HepG2 (cell line): ENCODE data around the gene INF2. TPM values are rescaled to one million over a fixed set of nuclear protein-coding genes. Genes with fewer than 3 reads are reported as not detected.
A peak's percentile ranks its signal among the peaks of the same experiment; 100 is the strongest.

Experiments
- ADNP ChIP-seq: sonication (generic); formaldehyde crosslinking; IDR thresholded peaks from 2 replicates; pipeline ENCODE4 v1.4.0; 2020; ENCODE audit warnings: missing genetic modification reagents
- BCL6 ChIP-seq: IDR thresholded peaks from 2 replicates; pipeline ENCODE4 v1.6.1; 2016; ENCODE audit warnings: missing genetic modification reagents, missing compliant biosample characterization
- CREB3 ChIP-seq: sonication (generic); formaldehyde crosslinking; IDR thresholded peaks from 2 replicates; pipeline ENCODE4 v1.5.0; 2020; ENCODE audit warnings: missing genetic modification reagents
- CSRNP2 ChIP-seq: sonication (generic); formaldehyde crosslinking; conservative IDR thresholded peaks from 2 replicates; pipeline ENCODE4 v1.8.0; 2022; ENCODE audit warnings: low read depth, missing genetic modification reagents
- GABPA ChIP-seq, 2 experiments: IDR thresholded peaks; 2 replicates each; pipeline ENCODE4 v1.6.1; 2011 to 2016; ENCODE audit warnings: low read depth in 2 of 2, low read length in 1 of 2, missing biosample characterization in 1 of 2, missing genetic modification characterization in 1 of 2
- HMG20B ChIP-seq: conservative IDR thresholded peaks from 2 replicates; pipeline ENCODE4 v1.6.1; 2016; ENCODE audit warnings: missing genetic modification reagents, missing compliant biosample characterization
- NFATC3 ChIP-seq: sonication (generic); formaldehyde crosslinking; IDR thresholded peaks from 2 replicates; pipeline ENCODE4 v1.5.1; 2020; ENCODE audit warnings: mild to moderate bottlenecking, missing genetic modification reagents
- PCBP2 ChIP-seq: fragments of 200-400 bp; formaldehyde crosslinking; optimal IDR thresholded peaks from 2 replicates; pipeline ENCODE3; 2018; ENCODE audit warnings: low read length, low read depth; ENCODE audit not compliant: poor library complexity, severe bottlenecking
- POLR2AphosphoS5 ChIP-seq: IDR thresholded peaks from 2 replicates; pipeline ENCODE4 v1.6.1; 2012; ENCODE audit warnings: low read depth, low read length
- TARDBP ChIP-seq: sonication (generic); formaldehyde crosslinking; IDR thresholded peaks from 2 replicates; pipeline ENCODE4 v1.8.0; 2022; ENCODE audit warnings: mild to moderate bottlenecking, missing genetic modification reagents
- ZBTB2 ChIP-seq: sonication (generic); formaldehyde crosslinking; IDR thresholded peaks from 2 replicates; pipeline ENCODE4 v1.8.0; 2022; ENCODE audit warnings: low read depth, missing genetic modification reagents
- ZNF235 ChIP-seq: sonication (generic); formaldehyde crosslinking; IDR thresholded peaks from 2 replicates; pipeline ENCODE4 v1.8.1; 2023; ENCODE audit warnings: mild to moderate bottlenecking, missing genetic modification reagents, borderline replicate concordance
- ZNF501 ChIP-seq: sonication (generic); formaldehyde crosslinking; IDR thresholded peaks from 2 replicates; pipeline ENCODE4 v1.5.1; 2020; ENCODE audit warnings: mild to moderate bottlenecking, moderate library complexity, missing genetic modification reagents
- ZNF512B ChIP-seq: sonication (generic); formaldehyde crosslinking; IDR thresholded peaks from 2 replicates; pipeline ENCODE4 v1.5.1; 2020; ENCODE audit warnings: missing genetic modification reagents, mild to moderate bottlenecking, borderline replicate concordance
- ZNF710 ChIP-seq: sonication (generic); formaldehyde crosslinking; IDR thresholded peaks from 2 replicates; pipeline ENCODE4 v1.5.0; 2020; ENCODE audit warnings: mild to moderate bottlenecking, missing genetic modification reagents, borderline replicate concordance
- ZNF773 ChIP-seq: sonication (generic); formaldehyde crosslinking; IDR thresholded peaks from 2 replicates; pipeline ENCODE4 v1.4.0; 2020; ENCODE audit warnings: missing genetic modification reagents, borderline replicate concordance
- ZSCAN12 ChIP-seq: sonication (generic); formaldehyde crosslinking; IDR thresholded peaks from 2 replicates; pipeline ENCODE4 v1.9.0; 2021; ENCODE audit warnings: mild to moderate bottlenecking, missing genetic modification reagents
- polyA plus RNA-seq, 8 experiments: library from polyadenylated mRNA; depleted of rRNA in 3 of 8; stranded (reverse) in 7 of 8; unstranded in 1 of 8; fragments of >200 nt; fragmentation: Illumina TruSeq in 4 of 8; extraction: Trizol in 4 of 8; gene quantifications; 2 replicates each; pipeline versions ENCODE4 v1.2.1 to v1.2.3, GENCODE V29; 2011 to 2016; ENCODE audit warnings: low read depth in 4 of 8, missing spikeins in 1 of 8, mixed read lengths in 1 of 8; ENCODE audit not compliant: insufficient read depth in 1 of 8
- total RNA-seq, 5 experiments: library from RNA; depleted of rRNA; stranded (reverse); fragments of >200 nt; fragmentation: Illumina TruSeq; extraction: Trizol; gene quantifications; 2 replicates each; pipeline ENCODE4 v1.2.3, GENCODE V29; 2016; ENCODE audit warnings: low read depth in 1 of 5

INF2 gene
- total and polyA plus RNA-seq, 2 of the 13 experiments (the other 11 are each of a cell fraction or from before 2014, with no cell fraction given), result 16.4 to 26.4 TPM

- TF ChIP-seq ZSCAN12 (CRISPR knock-in tag) (no peak), CREB3 (CRISPR knock-in tag) (no peak), GABPA (IDR thresholded peaks at IDR 0.05; ENCODE audit: low read depth, low read length) (no peak), GABPA (CRISPR knock-in tag; IDR thresholded peaks at IDR 0.05; ENCODE audit: low read depth) (no peak), ZBTB2 (CRISPR knock-in tag) (no peak), CSRNP2 (CRISPR knock-in tag) (no peak), POLR2AphosphoS5 (peak; percentile 33; the same call in 1 of the 2 replicates), ADNP (CRISPR knock-in tag) (no peak), HMG20B (CRISPR knock-in tag) (no peak), TARDBP (CRISPR knock-in tag) (peak; percentile 73; the same call in 1 of the 2 replicates), BCL6 (CRISPR knock-in tag) (peak; percentile 64; the same call in 1 of the 2 replicates), ZNF512B (CRISPR knock-in tag) (no peak), PCBP2 (no peak), ZNF501 (0 out of 2 replicates have a peak, but pooled peaks have one; percentile 33), ZNF710 (peak; percentile 43; the same call in 1 of the 2 replicates), NFATC3 (no peak), ZNF235 (CRISPR knock-in tag) (no peak), ZNF773 (CRISPR knock-in tag) (no peak)
Measured at GRCh38 chr14:104749111-104749649, 59.8 kb downstream of the INF2 start (continued).
